HG02870 (cell line): ENCODE results near the gene TNFRSF8.
A peak's percentile ranks its signal among the peaks of the same experiment; 100 is the strongest.

Source experiments
- ATAC-seq: cut with Tn5 transposase; IDR thresholded peaks from one replicate; pipeline ENCODE4 v1.9.1; 2021; ENCODE audit warnings: mild to moderate bottlenecking, moderate library complexity; ENCODE audit not compliant: unreplicated experiment

Gene TNFRSF8

GRCh38 chr1:12059722-12060464 is 3.2 kb upstream of the TNFRSF8 start:
- no peak for ATAC-seq

- no peak for ATAC-seq
These were observed 2.6 kb upstream of the TNFRSF8 start for GRCh38 chr1:12060500-12060899.

GRCh38 chr1:12064073-12064969 is 1.2 kb downstream of the TNFRSF8 start:
- no peak for ATAC-seq

GRCh38 chr1:12065872-12066271 is 2.8 kb downstream of the TNFRSF8 start:
- ATAC-seq, result no peak

- no peak for ATAC-seq
These were observed 5.1 kb downstream of the TNFRSF8 start for GRCh38 chr1:12067900-12068821.

- ATAC-seq, result no peak
These were observed 6.6 kb downstream of the TNFRSF8 start for GRCh38 chr1:12069623-12070244.

- ATAC-seq, result no peak
These were observed 8.8 kb downstream of the TNFRSF8 start for GRCh38 chr1:12071892-12072291.

GRCh38 chr1:12072741-12073140 is 9.6 kb downstream of the TNFRSF8 start:
- no peak for ATAC-seq

GRCh38 chr1:12073796-12074195 is 10.7 kb downstream of the TNFRSF8 start:
- no peak for ATAC-seq

GRCh38 chr1:12075195-12076114 is 12.4 kb downstream of the TNFRSF8 start:
- no peak for ATAC-seq

GRCh38 chr1:12076425-12077005 is 13.4 kb downstream of the TNFRSF8 start:
- no peak for ATAC-seq

- peak; percentile 15 for ATAC-seq
These were observed 15.5 kb downstream of the TNFRSF8 start for GRCh38 chr1:12078575-12078937.

- peak; percentile 60 for ATAC-seq
These were observed 16.1 kb downstream of the TNFRSF8 start for GRCh38 chr1:12078938-12079861.

GRCh38 chr1:12080156-12080555 is 17.1 kb downstream of the TNFRSF8 start:
- no peak for ATAC-seq

- ATAC-seq, result no peak
These were observed 17.9 kb downstream of the TNFRSF8 start for GRCh38 chr1:12080773-12081556.

- no peak for ATAC-seq
These were observed 18.7 kb downstream of the TNFRSF8 start for GRCh38 chr1:12081648-12082396.

GRCh38 chr1:12082988-12083387 is 19.9 kb downstream of the TNFRSF8 start:
- no peak for ATAC-seq
